ENCODE results near the gene KCNK7.

DNA sequence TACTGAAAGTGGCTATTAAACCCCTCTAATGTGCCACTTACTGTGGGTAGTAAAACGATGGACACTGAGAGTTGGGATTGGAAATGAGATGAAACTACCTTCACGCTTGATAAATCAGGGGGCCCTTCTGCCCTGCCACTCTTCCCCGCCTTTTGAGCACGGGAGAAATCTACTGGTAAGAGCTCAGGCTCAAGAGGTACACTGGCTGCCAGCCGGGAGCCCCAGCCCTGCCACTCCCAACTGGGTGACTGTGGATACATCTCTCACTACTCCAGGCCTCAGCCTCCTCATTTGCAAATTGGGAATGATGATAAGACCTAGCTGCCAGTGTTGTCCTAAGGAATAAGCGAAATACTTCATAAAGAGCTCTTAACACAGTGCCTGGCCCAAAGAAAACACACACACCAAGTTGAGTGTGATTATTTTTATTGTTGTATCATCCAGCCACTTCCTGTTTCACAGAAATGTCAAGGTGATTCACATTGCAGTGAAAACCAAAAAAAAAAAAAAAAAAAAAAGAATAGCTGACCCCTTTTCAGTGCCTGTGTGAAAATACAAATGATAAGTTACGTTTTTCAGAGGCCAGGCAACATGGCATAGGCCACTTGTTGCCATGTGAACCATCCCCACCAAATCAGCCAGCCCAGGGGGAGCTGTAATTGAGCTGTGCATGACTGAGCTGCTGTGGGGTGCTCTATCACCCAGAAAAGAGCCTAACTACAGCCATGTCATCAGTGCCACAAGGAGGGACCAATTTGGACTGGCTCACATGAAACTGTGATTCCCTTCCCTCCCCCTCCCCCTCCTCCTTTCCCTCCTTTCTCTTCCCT lies 29.8 kb downstream of the KCNK7 start:
- TF ChIP-seq GATA2 (IDR thresholded peaks at IDR 0.05; ENCODE audit: low read depth, low read length) (no peak), GATA3 (IDR thresholded peaks at IDR 0.05; ENCODE audit: low read depth, low read length) (no peak)
